Measurements from ENCODE around the gene SCAMP2. TPM values are rescaled to one million over a fixed set of nuclear protein-coding genes. Genes with fewer than 3 reads are reported as not detected.

Gene SCAMP2
- total RNA-seq, 1 donor from 2014 or later, result 93.4 TPM

- Histone ChIP-seq H3K4me3 (ENCODE audit: low read depth, low read length) (no peak overlapping the region), H3K27me3 (ENCODE audit: control insufficient read depth, insufficient read depth, low read length) (no peaks in the 10 kb centered on the region), H3K36me3 (ENCODE audit: control insufficient read depth, insufficient read depth, low read length) (no peaks in the 10 kb centered on the region)
- DNase-seq (ENCODE audit: low read depth), result no peak
- TF ChIP-seq, protein P1, sequence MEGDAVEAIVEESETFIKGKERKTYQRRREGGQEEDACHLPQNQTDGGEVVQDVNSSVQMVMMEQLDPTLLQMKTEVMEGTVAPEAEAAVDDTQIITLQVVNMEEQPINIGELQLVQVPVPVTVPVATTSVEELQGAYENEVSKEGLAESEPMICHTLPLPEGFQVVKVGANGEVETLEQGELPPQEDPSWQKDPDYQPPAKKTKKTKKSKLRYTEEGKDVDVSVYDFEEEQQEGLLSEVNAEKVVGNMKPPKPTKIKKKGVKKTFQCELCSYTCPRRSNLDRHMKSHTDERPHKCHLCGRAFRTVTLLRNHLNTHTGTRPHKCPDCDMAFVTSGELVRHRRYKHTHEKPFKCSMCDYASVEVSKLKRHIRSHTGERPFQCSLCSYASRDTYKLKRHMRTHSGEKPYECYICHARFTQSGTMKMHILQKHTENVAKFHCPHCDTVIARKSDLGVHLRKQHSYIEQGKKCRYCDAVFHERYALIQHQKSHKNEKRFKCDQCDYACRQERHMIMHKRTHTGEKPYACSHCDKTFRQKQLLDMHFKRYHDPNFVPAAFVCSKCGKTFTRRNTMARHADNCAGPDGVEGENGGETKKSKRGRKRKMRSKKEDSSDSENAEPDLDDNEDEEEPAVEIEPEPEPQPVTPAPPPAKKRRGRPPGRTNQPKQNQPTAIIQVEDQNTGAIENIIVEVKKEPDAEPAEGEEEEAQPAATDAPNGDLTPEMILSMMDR (IDR thresholded peaks at IDR 0.05; ENCODE audit: insufficient read depth, low read length, poor library complexity, severe bottlenecking), result no peak
These were observed 5.1 kb upstream of the SCAMP2 start for GRCh38 chr15:74878273-74878672.

DNA sequence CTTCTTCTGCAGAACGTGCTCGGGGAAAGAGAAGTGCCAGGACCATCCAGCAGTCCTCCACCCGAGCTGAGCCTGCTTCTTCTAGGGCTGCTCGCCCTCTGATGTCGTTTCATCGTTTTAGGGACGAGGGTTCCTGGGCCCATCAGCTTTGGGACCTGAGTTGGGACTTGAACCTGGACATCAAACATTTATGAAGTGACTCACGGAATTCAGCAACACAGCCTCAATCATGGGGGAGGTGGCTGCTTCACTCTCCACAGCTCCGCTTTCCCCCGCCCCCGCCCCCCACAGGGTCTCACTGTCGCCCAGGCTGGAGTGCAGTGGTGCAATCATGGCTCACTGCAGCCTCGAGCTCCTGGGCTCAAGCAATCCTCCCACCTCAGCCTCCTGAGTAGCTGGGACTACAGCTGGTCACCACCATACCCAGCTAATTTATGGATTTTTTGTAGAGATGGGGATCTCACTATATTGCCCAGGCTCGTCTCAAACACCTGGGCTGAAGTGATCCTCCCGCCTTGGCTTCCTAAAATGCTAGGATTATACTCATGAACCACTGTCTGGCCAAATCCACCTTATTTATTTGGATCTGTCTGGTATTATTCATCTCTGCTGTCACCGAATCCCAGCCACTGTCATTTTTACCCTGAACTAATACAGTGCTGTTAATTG, 725 bp upstream of the SCAMP2 start:
- Histone ChIP-seq H3K36me3 (ENCODE audit: control insufficient read depth, insufficient read depth, low read length) (no peaks in the 10 kb centered on the region), H3K4me3 (ENCODE audit: low read depth, low read length) (peak overlapping the region; percentile 88), H3K27me3 (ENCODE audit: control insufficient read depth, insufficient read depth, low read length) (no peaks in the 10 kb centered on the region)
- TF ChIP-seq, protein P1 (IDR thresholded peaks at IDR 0.05; ENCODE audit: insufficient read depth, low read length, poor library complexity, severe bottlenecking), result no peak
- DNase-seq (ENCODE audit: low read depth), result no peak

DNA sequence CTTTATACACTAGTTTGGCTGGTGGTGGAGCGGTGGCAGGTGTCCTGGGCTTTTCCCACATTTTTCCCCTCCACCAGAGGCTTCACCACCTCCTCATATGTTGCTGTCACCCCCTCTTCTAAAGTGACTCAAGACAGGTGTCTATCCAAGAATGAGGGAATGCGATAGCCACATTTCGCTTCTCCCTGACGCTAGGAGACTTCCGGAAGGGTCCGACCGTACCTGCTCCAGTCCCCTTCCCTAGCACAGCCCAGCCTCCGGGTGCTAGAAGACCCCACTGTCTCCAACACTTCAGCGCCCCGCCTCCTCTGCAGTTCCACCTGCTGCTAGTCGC, 496 bp downstream of the SCAMP2 start:
- Histone ChIP-seq H3K4me3 (ENCODE audit: low read depth, low read length) (peak overlapping the region; percentile 88), H3K36me3 (ENCODE audit: control insufficient read depth, insufficient read depth, low read length) (no peaks in the 10 kb centered on the region), H3K27me3 (ENCODE audit: control insufficient read depth, insufficient read depth, low read length) (no peaks in the 10 kb centered on the region)
- TF ChIP-seq, protein P1 (IDR thresholded peaks at IDR 0.05; ENCODE audit: insufficient read depth, low read length, poor library complexity, severe bottlenecking), result no peak
- DNase-seq (ENCODE audit: low read depth), result no peak

DNA sequence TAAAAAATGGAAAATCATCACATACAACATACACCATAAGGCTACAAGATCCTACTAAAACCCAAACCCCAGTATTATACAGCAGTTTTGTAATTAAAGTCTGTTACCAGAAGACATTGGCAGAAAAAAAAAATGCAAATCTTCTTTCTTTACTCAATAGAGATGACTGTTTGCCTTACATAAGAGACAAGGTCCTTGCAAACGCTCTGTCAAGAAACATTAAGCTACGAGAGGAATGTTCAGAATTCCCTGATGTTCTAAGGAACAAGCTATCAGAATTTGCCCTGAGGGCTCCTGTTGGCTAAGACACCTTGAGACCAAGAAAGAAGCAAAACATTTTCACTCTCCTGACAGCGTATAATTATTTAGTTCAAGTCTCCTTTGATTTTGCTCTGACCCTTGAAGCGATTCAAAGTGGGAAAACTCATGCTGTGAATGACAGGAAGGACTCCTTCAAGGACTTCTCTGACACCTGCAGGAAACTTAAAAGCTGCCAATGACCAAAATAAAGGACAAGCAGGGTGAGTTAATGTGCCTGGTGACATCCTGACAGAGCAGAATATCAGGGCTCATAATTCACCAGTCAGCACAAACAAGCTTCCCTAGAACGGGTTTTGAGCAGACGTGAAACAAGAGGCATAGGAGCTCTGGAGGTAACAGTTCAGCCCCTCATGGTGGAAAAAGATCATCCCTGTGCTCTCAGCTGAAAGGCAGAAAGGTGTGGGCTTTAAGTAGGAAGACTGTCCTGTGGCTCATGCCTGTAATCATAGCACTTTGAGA, 2.5 kb downstream of the SCAMP2 start:
- Histone ChIP-seq H3K27me3 (ENCODE audit: control insufficient read depth, insufficient read depth, low read length) (no peaks in the 10 kb centered on the region), H3K4me3 (ENCODE audit: low read depth, low read length) (no peak overlapping the region), H3K36me3 (ENCODE audit: control insufficient read depth, insufficient read depth, low read length) (no peaks in the 10 kb centered on the region)
- TF ChIP-seq, protein P1 (IDR thresholded peaks at IDR 0.05; ENCODE audit: insufficient read depth, low read length, poor library complexity, severe bottlenecking), result no peak
- DNase-seq (ENCODE audit: low read depth), result no peak

- H3K36me3 ChIP-seq (ENCODE audit: control insufficient read depth, insufficient read depth, low read length), result no peaks in the 10 kb centered on the region
- H3K4me3 ChIP-seq (ENCODE audit: low read depth, low read length), result no peak overlapping the region
- H3K27me3 ChIP-seq (ENCODE audit: control insufficient read depth, insufficient read depth, low read length), result no peaks in the 10 kb centered on the region
- DNase-seq (ENCODE audit: low read depth), result no peak
- TF ChIP-seq, protein P1 (IDR thresholded peaks at IDR 0.05; ENCODE audit: insufficient read depth, low read length, poor library complexity, severe bottlenecking), result no peak
These were observed 3.3 kb downstream of the SCAMP2 start for GRCh38 chr15:74869726-74870407.

Measured in kidney epithelial cell (primary cell).